WTC11 (cell line): ENCODE data around the gene TNIP1. TPM values are rescaled to one million over a fixed set of nuclear protein-coding genes. Genes with fewer than 3 reads are reported as not detected.

Experiments
- ATAC-seq: fragments of 200-7000 bp; cut with Tn5 transposase; 2 replicates; pipeline ENCODE4 v1.10.0; 2021; ENCODE audit warnings: mild to moderate bottlenecking, moderate library complexity
- CTCF ChIA-PET: fragments of 300-600 bp; sonication (Branson Sonifier 250); formaldehyde crosslinking; loops from one replicate; lab custom pipeline; 2021; ENCODE audit warnings: antibody characterized with exemption; lab: Charles Lee
- POLR2A ChIA-PET: fragments of 350-600 bp; sonication (Branson Sonifier 250); formaldehyde crosslinking; loops from one replicate; lab custom pipeline; 2021; ENCODE audit warnings: antibody characterized with exemption; lab: Charles Lee
- DNase-seq: peaks from one replicate; pipeline ENCODE4 v3.0.0; 2021; ENCODE audit warnings: low spot score
- H3K27ac Mint-ChIP-seq: 2 replicates; pipeline ENCODE4 v1.8.0; 2021; ENCODE audit warnings: mixed read lengths
- H3K27me3 Mint-ChIP-seq: 2 replicates; pipeline ENCODE4 v1.8.0; 2021; ENCODE audit warnings: low read depth, mild to moderate bottlenecking, moderate library complexity, mixed read lengths
- H3K36me3 Mint-ChIP-seq: 2 replicates; pipeline ENCODE4 v1.8.0; 2021; ENCODE audit warnings: mixed read lengths
- H3K4me1 Mint-ChIP-seq: 2 replicates; pipeline ENCODE4 v1.8.0; 2022; ENCODE audit warnings: mixed read lengths
- H3K4me3 Mint-ChIP-seq: 2 replicates; pipeline ENCODE4 v1.8.0; 2021; ENCODE audit warnings: mild to moderate bottlenecking, moderate library complexity, mixed read lengths
- H3K9me3 Mint-ChIP-seq: 2 replicates; pipeline ENCODE4 v1.8.0; 2021; ENCODE audit warnings: mixed read lengths
- AR ChIP-seq: fragments of 250-450 bp; sonication (Bioruptor Pico); IDR thresholded peaks from 2 replicates; pipeline ENCODE4 v1.9.0; 2021; ENCODE audit warnings: mild to moderate bottlenecking
- ATF1 ChIP-seq: sonication (generic); formaldehyde crosslinking; IDR thresholded peaks from 2 replicates; pipeline ENCODE4 v1.8.1; 2023; ENCODE audit warnings: mild to moderate bottlenecking, moderate library complexity, missing genetic modification reagents
- EMX1 ChIP-seq: fragments of 250-450 bp; sonication (Bioruptor Pico); IDR thresholded peaks from 2 replicates; pipeline ENCODE4 v1.8.0; 2021; ENCODE audit warnings: mild to moderate bottlenecking
- IRF2 ChIP-seq: sonication (generic); formaldehyde crosslinking; IDR thresholded peaks from 2 replicates; pipeline ENCODE4 v1.8.0; 2022; ENCODE audit warnings: low read depth, missing genetic modification reagents, borderline replicate concordance
- JUN ChIP-seq: sonication (generic); formaldehyde crosslinking; IDR thresholded peaks from 2 replicates; pipeline ENCODE4 v1.8.0; 2023; ENCODE audit warnings: mild to moderate bottlenecking, missing genetic modification reagents
- MLX ChIP-seq: sonication (generic); formaldehyde crosslinking; IDR thresholded peaks from 2 replicates; pipeline ENCODE4 v1.8.1; 2023; ENCODE audit warnings: mild to moderate bottlenecking, missing genetic modification reagents, moderate library complexity
- MYBL2 ChIP-seq: sonication (generic); formaldehyde crosslinking; IDR thresholded peaks from 2 replicates; pipeline ENCODE4 v1.8.1; 2023; ENCODE audit warnings: mild to moderate bottlenecking, moderate library complexity, missing genetic modification reagents
- RELA ChIP-seq: sonication (generic); formaldehyde crosslinking; IDR thresholded peaks from 2 replicates; pipeline ENCODE4 v1.8.1; 2022; ENCODE audit warnings: missing genetic modification reagents, mild to moderate bottlenecking, borderline replicate concordance
- SP1 ChIP-seq: sonication (generic); formaldehyde crosslinking; conservative IDR thresholded peaks from 2 replicates; pipeline ENCODE4 v1.8.1; 2022; ENCODE audit warnings: missing genetic modification reagents
- STAT6 ChIP-seq: sonication (generic); formaldehyde crosslinking; conservative IDR thresholded peaks from 2 replicates; pipeline ENCODE4 v1.8.1; 2023; ENCODE audit warnings: mild to moderate bottlenecking, low read depth, missing genetic modification reagents, moderate library complexity
- TP53 ChIP-seq: sonication (generic); formaldehyde crosslinking; IDR thresholded peaks from 2 replicates; pipeline ENCODE4 v1.8.1; 2023; ENCODE audit warnings: mild to moderate bottlenecking, missing genetic modification reagents
- ZBTB21 ChIP-seq: sonication (generic); formaldehyde crosslinking; IDR thresholded peaks from 2 replicates; pipeline ENCODE4 v1.8.1; 2023; ENCODE audit warnings: mild to moderate bottlenecking, missing genetic modification reagents, borderline replicate concordance
- ZNF281 ChIP-seq: sonication (generic); formaldehyde crosslinking; IDR thresholded peaks from 2 replicates; pipeline ENCODE4 v1.8.0; 2023; ENCODE audit warnings: mild to moderate bottlenecking, missing genetic modification reagents
- total RNA-seq: library from RNA; stranded (reverse); gene quantifications from 3 replicates; pipeline ENCODE4 v1.2.3, GENCODE V29; 2021
- TF ChIP-seq, protein P1 (sequence below): fragments of 200-600 bp; IDR thresholded peaks from 2 replicates; pipeline ENCODE4 v1.8.0; 2022; ENCODE audit warnings: antibody characterized with exemption
- TF ChIP-seq, protein P2 (sequence below): sonication (generic); formaldehyde crosslinking; IDR thresholded peaks from 2 replicates; pipeline ENCODE4 v1.8.1; 2023; ENCODE audit warnings: mild to moderate bottlenecking, missing genetic modification reagents

Gene TNIP1
- total RNA-seq, 1 experiment from 2014 or later = 41.1 TPM

DNA sequence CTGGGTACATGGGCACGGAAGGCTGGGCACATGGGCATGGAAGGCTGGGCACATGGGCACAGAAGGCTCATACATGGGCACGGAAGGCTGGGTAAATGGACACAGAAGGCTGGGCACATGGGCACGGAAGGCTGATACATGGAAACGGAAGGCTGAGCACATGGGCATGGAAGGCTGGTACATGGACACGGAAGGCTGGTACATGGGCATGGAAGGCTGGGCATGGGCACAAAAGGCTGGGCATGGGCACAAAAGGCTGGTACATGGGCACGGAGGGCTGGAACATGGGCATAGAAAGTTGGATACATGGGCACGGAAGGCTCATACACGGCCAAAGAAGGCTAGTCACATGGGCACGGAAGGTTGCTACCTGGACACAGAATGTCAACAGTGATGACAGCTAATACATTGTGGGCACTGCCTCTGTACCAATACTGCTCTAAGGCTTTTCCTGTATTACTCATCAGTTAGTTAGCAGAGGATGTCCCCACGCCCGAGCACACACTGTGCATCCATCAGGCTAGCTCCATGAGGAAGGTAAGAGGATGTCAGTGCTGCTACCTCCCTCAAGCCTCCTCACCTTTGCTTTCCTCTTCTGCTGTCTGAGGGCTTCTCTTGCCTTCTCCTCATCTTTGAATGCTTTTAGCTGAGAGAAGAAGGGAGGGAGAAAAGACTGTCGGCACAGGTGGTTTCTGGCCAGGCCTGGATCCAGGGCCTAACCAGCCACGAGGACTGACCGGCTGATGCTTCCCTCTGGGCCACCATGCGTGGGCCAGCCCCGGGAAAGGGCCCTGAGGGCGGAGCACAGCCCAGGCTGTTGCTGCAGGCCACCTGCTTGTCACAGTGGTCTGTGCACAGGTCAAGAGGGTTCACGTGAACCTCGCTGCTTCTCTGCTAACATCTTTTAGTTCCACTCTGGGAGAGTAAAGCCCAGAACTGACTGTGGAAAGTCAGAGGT, 46.1 kb downstream of the TNIP1 start:
- no peaks in the 10 kb centered on the region for H3K27me3 Mint-ChIP-seq
- no peak overlapping the region for H3K27ac Mint-ChIP-seq
- ATAC-seq (no peak), DNase-seq (no peak)
- ChIA-PET CTCF (interaction anchor here (0.7 to 2.4 kb wide), 3 partner anchors 13 to 130 kb away, joined by 3 to 19 read pairs (median 3); no protein-coding TSS in a partner anchor), POLR2A (no interaction called here)
- no peak overlapping the region for H3K4me3 Mint-ChIP-seq
- H3K4me1 Mint-ChIP-seq = peaks cover 4% of the 10 kb centered on the region; the same call in 1 of the 2 replicates
- TF ChIP-seq ZNF281 (no peak), STAT6 (CRISPR knock-in tag) (no peak), TP53 (CRISPR knock-in tag) (no peak), SP1 (no peak), MYBL2 (no peak), AR (CRISPR knock-in tag) (no peak), IRF2 (no peak), MLX (CRISPR knock-in tag) (no peak), ATF1 (CRISPR knock-in tag) (no peak), ZBTB21 (CRISPR knock-in tag) (no peak), EMX1 (no peak), RELA (CRISPR knock-in tag) (no peak), JUN (no peak)
- TF ChIP-seq, protein P1, sequence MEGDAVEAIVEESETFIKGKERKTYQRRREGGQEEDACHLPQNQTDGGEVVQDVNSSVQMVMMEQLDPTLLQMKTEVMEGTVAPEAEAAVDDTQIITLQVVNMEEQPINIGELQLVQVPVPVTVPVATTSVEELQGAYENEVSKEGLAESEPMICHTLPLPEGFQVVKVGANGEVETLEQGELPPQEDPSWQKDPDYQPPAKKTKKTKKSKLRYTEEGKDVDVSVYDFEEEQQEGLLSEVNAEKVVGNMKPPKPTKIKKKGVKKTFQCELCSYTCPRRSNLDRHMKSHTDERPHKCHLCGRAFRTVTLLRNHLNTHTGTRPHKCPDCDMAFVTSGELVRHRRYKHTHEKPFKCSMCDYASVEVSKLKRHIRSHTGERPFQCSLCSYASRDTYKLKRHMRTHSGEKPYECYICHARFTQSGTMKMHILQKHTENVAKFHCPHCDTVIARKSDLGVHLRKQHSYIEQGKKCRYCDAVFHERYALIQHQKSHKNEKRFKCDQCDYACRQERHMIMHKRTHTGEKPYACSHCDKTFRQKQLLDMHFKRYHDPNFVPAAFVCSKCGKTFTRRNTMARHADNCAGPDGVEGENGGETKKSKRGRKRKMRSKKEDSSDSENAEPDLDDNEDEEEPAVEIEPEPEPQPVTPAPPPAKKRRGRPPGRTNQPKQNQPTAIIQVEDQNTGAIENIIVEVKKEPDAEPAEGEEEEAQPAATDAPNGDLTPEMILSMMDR = no peak
- TF ChIP-seq, protein P2, sequence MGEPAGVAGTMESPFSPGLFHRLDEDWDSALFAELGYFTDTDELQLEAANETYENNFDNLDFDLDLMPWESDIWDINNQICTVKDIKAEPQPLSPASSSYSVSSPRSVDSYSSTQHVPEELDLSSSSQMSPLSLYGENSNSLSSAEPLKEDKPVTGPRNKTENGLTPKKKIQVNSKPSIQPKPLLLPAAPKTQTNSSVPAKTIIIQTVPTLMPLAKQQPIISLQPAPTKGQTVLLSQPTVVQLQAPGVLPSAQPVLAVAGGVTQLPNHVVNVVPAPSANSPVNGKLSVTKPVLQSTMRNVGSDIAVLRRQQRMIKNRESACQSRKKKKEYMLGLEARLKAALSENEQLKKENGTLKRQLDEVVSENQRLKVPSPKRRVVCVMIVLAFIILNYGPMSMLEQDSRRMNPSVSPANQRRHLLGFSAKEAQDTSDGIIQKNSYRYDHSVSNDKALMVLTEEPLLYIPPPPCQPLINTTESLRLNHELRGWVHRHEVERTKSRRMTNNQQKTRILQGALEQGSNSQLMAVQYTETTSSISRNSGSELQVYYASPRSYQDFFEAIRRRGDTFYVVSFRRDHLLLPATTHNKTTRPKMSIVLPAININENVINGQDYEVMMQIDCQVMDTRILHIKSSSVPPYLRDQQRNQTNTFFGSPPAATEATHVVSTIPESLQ (CRISPR knock-in tag) = no peak
- H3K36me3 Mint-ChIP-seq = peaks cover 40% of the 10 kb centered on the region
- H3K9me3 Mint-ChIP-seq = no peaks in the 10 kb centered on the region
